ENCODE measurements around the gene HNRNPA2B1.
A peak's percentile ranks its signal among the peaks of the same experiment; 100 is the strongest.

The HNRNPA2B1 gene

DNA sequence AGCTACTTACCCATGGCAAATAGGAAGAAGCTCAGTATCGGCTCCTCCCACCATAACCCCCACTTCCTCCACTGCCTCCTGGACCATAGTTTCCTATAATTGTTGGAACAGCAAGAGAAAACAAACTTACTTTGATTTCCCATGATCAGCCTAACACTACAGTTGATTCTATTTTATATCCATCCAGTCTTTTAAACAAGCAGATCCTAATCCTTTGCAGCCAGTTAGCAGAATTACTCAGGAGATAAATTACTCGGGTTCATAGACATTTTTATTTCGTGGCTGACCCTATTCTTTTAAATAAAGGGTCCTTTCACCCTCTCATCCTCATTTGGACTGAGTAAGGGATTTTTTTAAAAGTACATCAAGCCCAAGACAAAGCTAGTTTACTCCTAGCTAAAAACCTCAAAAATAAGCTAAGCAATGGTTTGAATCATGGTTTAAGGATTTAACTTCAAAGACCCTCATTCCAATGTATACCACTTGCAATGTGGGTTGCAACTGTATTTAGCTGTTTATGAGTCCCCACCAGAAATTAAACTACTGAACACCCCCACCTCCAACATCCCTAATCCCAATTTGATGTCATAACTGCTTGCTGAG is 8.0 kb downstream of the HNRNPA2B1 start:
- no peak for ATAC-seq (replicated peaks)
- no peak for DNase-seq
- Mint-ChIP-seq H3K4me1 (peaks cover 55 to 80% of the 10 kb centered on the region in 2 donors), H3K36me3 (peaks cover 70 to 84% of the 10 kb centered on the region in 2 donors), H3K9me3 (no peaks in the 10 kb centered on the region), H3K27ac (peak overlapping the region; percentile 92), H3K27me3 (no peaks in the 10 kb centered on the region), H3K4me3 (peak overlapping the region; percentile 14 to 70)

GRCh38 chr7:26191974-26192479 is 8.5 kb downstream of the HNRNPA2B1 start:
- H3K4me1 Mint-ChIP-seq: peaks cover 56 to 80% of the 10 kb centered on the region in 2 donors
- H3K27ac Mint-ChIP-seq: peak overlapping the region; percentile 88
- H3K9me3 Mint-ChIP-seq: no peaks in the 10 kb centered on the region
- peaks cover 67 to 85% of the 10 kb centered on the region in 2 donors for H3K36me3 Mint-ChIP-seq
- H3K4me3 Mint-ChIP-seq: peak overlapping the region; percentile 14 to 29
- no peak for ATAC-seq (replicated peaks)
- H3K27me3 Mint-ChIP-seq: no peaks in the 10 kb centered on the region
- DNase-seq: no peak

DNA sequence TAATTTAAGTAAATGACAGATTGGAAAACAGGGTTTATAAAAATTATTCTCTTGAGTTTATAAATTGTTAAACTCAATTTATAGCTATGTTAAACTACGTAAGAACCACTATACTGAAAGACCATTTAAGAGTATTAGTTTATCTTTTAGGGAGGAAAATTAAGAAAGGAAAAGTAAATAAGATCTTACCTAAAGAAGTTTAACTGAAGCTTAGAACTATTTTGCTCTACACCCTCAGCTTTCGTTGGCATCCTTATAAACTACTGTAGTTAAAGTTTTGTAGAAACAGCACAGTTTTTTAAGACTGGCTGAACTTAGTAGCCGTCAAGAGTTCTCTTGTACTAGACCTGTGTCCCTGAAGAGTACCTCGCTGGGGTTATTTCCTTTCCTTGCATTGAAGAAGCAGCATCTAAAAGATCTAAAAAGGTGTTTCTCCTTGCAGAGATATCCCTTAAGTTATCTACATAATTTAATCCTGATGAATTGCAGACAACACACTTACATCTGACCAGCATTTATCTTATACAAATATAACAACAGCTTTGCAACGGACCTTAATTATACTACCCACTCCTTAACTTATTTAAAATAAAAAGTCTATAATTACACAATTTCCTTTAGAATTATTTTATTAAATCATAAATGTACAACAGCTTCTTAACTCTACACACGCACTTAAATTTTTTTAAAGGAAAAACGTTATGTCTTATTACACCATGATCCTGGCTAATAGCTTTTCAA is 9.1 kb downstream of the HNRNPA2B1 start:
- no peak overlapping the region for H3K4me3 Mint-ChIP-seq
- H3K4me1 Mint-ChIP-seq: peaks cover 53 to 80% of the 10 kb centered on the region in 2 donors
- DNase-seq: no peak
- no peak for ATAC-seq (replicated peaks)
- no peaks in the 10 kb centered on the region for H3K27me3 Mint-ChIP-seq
- peaks cover 62 to 82% of the 10 kb centered on the region in 2 donors for H3K36me3 Mint-ChIP-seq
- no peaks in the 10 kb centered on the region for H3K9me3 Mint-ChIP-seq
- H3K27ac Mint-ChIP-seq: no peak overlapping the region

GRCh38 chr7:26190417-26190869 is 10.1 kb downstream of the HNRNPA2B1 start:
- peaks cover 60 to 78% of the 10 kb centered on the region in 2 donors for H3K36me3 Mint-ChIP-seq
- peaks cover 53 to 79% of the 10 kb centered on the region in 2 donors for H3K4me1 Mint-ChIP-seq
- DNase-seq (no peak), ATAC-seq (replicated peaks) (no peak)
- no peaks in the 10 kb centered on the region for H3K9me3 Mint-ChIP-seq
- H3K27me3 Mint-ChIP-seq: no peaks in the 10 kb centered on the region
- H3K4me3 Mint-ChIP-seq: no peak overlapping the region
- peak overlapping the region; percentile 69 for H3K27ac Mint-ChIP-seq

DNA sequence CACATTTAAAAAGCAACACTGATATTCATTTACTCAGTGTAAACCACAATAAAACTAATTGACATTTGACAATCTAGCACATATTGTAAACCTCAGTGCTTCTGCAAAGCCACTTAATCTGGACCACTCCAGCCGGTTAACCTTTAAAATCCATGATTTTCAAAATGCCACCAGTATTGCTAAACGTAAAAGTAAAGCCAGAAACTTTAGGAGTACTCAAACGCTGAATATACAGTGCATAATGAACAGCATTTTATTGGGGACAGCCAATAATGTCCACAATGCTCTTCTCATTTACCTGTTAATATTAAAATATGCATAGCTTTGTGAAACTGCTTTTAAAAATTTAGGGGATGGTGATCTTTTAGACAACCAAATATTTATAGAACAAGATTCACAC is 10.8 kb downstream of the HNRNPA2B1 start:
- no peak overlapping the region for H3K27ac Mint-ChIP-seq
- H3K9me3 Mint-ChIP-seq: no peaks in the 10 kb centered on the region
- DNase-seq: no peak
- no peak for ATAC-seq (replicated peaks)
- H3K4me3 Mint-ChIP-seq: no peak overlapping the region
- peaks cover 54 to 79% of the 10 kb centered on the region in 2 donors for H3K4me1 Mint-ChIP-seq
- H3K27me3 Mint-ChIP-seq: no peaks in the 10 kb centered on the region
- peaks cover 60 to 81% of the 10 kb centered on the region in 2 donors for H3K36me3 Mint-ChIP-seq

GRCh38 chr7:26188957-26189541 is 11.5 kb downstream of the HNRNPA2B1 start:
- Mint-ChIP-seq H3K27me3 (no peaks in the 10 kb centered on the region), H3K4me1 (peaks cover 53 to 78% of the 10 kb centered on the region in 2 donors), H3K4me3 (no peak overlapping the region), H3K9me3 (no peaks in the 10 kb centered on the region), H3K36me3 (peaks cover 59 to 81% of the 10 kb centered on the region in 2 donors), H3K27ac (peak overlapping the region; percentile 81)
- DNase-seq: no peak
- ATAC-seq (replicated peaks): no peak

- H3K9me3 Mint-ChIP-seq: no peaks in the 10 kb centered on the region
- H3K27me3 Mint-ChIP-seq: no peaks in the 10 kb centered on the region
- peaks cover 52 to 79% of the 10 kb centered on the region in 2 donors for H3K36me3 Mint-ChIP-seq
- H3K4me1 Mint-ChIP-seq: peaks cover 49 to 78% of the 10 kb centered on the region in 2 donors
- peak overlapping the region; percentile 81 for H3K27ac Mint-ChIP-seq
- DNase-seq (no peak), ATAC-seq (replicated peaks) (no peak)
- no peak overlapping the region for H3K4me3 Mint-ChIP-seq
Measured at GRCh38 chr7:26188206-26188956, 12.2 kb downstream of the HNRNPA2B1 start.

GRCh38 chr7:26187380-26188205 is 13.0 kb downstream of the HNRNPA2B1 start:
- Mint-ChIP-seq H3K27ac (peak overlapping the region; percentile 62), H3K9me3 (no peaks in the 10 kb centered on the region), H3K4me1 (peaks cover 44 to 74% of the 10 kb centered on the region in 2 donors), H3K36me3 (peaks cover 45 to 71% of the 10 kb centered on the region in 2 donors), H3K4me3 (no peak overlapping the region), H3K27me3 (no peaks in the 10 kb centered on the region)
- DNase-seq (no peak), ATAC-seq (replicated peaks) (peak; percentile 13 to 19)

DNA sequence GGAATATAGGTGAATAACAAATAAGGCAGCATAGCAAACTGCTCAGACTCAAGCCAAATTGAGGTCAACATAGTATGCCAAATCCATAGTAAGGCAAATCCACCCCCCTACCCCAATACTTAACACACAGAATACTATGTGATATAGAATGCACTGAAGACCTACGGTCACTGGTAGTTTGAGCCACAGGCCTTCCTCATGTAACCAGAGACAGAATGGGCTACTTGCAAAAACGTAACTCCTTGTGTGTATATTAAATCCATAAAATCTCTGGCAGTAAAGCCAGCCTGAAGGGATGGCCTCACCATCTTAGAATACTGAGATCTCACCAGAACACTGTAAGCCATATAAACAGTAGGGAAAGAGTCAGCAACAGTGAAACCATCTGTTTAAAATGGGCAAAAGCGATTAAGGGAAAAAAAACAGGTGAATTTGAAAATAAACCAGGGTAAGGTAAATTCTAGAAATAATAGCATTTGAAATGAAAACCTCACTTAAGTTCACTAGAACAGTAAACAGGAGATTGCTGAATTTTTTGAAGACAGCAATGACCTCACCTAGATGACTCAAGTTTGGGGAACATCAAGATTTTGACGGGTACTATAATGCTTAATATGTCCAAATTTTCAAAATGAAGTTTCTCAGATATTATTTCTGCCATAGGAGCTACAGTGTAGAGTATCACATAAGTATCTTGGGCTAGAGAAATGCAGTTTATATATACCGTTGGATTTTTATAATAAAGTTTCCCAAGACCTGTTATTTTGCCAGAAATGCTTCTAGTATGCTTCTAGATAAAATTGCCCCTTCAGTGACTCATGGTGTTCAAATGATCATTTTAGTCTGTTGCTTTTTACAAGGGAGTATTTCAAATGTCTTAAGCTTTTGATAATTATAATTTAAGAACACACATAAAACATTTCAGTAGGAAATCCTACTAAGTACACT is 13.9 kb downstream of the HNRNPA2B1 start:
- no peaks in the 10 kb centered on the region for H3K9me3 Mint-ChIP-seq
- peak overlapping the region; percentile 62 for H3K27ac Mint-ChIP-seq
- peaks cover 38 to 65% of the 10 kb centered on the region in 2 donors for H3K4me1 Mint-ChIP-seq
- H3K27me3 Mint-ChIP-seq: no peaks in the 10 kb centered on the region
- ATAC-seq (replicated peaks) (no peak), DNase-seq (no peak)
- H3K36me3 Mint-ChIP-seq: peaks cover 36 to 64% of the 10 kb centered on the region in 2 donors
- H3K4me3 Mint-ChIP-seq: peak overlapping the region in 1 of 2 donors; percentile 9

GRCh38 chr7:26185844-26186180 is 14.7 kb downstream of the HNRNPA2B1 start:
- Mint-ChIP-seq H3K27ac (peak overlapping the region; percentile 90), H3K36me3 (peaks cover 33 to 64% of the 10 kb centered on the region in 2 donors), H3K9me3 (no peaks in the 10 kb centered on the region), H3K27me3 (no peaks in the 10 kb centered on the region), H3K4me1 (peaks cover 42 to 63% of the 10 kb centered on the region in 2 donors), H3K4me3 (peak overlapping the region in 1 of 2 donors; percentile 29)
- ATAC-seq (replicated peaks): peak in 1 of 2 donors; percentile 1
- no peak for DNase-seq

- H3K4me3 Mint-ChIP-seq: peak overlapping the region; percentile 19 to 29
- ATAC-seq (replicated peaks) (peak; percentile 54), DNase-seq (no peak)
- peak overlapping the region; percentile 90 for H3K27ac Mint-ChIP-seq
- H3K4me1 Mint-ChIP-seq: peaks cover 38 to 57% of the 10 kb centered on the region in 2 donors
- H3K36me3 Mint-ChIP-seq: peaks cover 28 to 64% of the 10 kb centered on the region in 2 donors
- H3K9me3 Mint-ChIP-seq: no peaks in the 10 kb centered on the region
- no peaks in the 10 kb centered on the region for H3K27me3 Mint-ChIP-seq
Measured at GRCh38 chr7:26185131-26185843, 15.3 kb downstream of the HNRNPA2B1 start.
